AG08396 (cell line): Measurements from ENCODE around the gene ADARB2.

Experiments
- DNase-seq: peaks from one replicate; pipeline ENCODE4 v3.0.0; 2012; ENCODE audit warnings: low spot score, mixed read lengths

ADARB2 gene

GRCh38 chr10:1525354-1526162, 211.8 kb downstream of the ADARB2 start:
- DNase-seq: no peak

DNA sequence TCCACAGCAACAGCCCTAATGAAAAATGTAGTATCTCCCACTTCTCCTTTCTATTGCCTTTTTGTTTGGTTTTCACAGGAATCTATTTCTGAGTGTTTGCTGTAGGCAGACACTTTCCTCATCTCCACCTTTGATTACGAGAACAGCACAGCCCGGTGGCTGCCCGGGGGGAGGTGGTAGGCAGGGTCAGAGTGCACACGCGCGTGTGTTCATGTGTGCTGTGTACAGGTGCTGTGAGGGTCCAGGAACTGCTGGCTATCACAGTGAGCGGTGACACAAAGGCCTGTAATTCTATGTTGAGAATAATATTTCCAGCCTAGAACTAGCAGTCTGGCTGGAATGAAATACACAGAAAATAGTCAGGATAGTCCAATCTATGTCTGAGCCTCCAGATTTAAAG, 212.8 kb downstream of the ADARB2 start:
- no peak for DNase-seq

DNA sequence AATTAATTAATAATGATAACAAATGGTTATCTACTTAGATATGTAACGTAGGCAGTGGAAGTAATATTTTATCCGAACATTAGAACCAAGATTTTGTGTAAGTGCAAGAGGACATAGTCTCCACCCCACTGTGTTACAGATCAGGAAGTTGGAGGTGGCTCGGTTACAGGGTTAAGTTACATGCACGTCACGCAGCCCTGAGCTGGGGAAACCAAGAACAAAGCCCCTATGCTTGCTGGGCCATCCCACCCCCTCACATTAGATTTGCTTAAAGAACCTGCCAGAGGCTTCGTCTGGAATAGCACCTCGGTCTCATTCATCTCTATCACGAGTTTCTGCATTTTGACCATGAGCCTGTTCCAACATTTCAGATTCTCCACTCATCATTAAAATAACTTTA, 214.1 kb downstream of the ADARB2 start:
- DNase-seq: no peak

DNA sequence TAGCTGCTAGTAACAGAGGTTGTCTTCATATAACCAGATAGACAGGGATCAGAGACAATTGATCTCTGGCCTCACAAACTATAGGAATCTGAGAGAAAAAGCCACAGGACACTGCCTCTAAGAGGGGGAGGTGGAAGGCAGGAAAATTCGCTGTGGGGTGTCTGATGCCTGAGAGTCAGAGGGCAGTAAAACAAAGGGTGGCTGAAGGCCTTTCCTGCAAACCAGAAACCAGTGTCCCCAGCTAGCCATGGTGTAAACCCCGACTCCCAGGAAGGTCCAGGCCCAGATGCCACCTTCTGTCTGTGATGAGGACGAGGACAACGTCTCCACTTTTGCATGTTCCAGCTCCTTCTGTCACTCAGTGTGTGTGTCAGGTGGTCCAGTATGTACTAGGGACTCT, 215.1 kb downstream of the ADARB2 start:
- DNase-seq: no peak

GRCh38 chr10:1521741-1522140, 215.6 kb downstream of the ADARB2 start:
- no peak for DNase-seq

- DNase-seq: no peak
These were observed 216.3 kb downstream of the ADARB2 start for GRCh38 chr10:1520909-1521565.

DNA sequence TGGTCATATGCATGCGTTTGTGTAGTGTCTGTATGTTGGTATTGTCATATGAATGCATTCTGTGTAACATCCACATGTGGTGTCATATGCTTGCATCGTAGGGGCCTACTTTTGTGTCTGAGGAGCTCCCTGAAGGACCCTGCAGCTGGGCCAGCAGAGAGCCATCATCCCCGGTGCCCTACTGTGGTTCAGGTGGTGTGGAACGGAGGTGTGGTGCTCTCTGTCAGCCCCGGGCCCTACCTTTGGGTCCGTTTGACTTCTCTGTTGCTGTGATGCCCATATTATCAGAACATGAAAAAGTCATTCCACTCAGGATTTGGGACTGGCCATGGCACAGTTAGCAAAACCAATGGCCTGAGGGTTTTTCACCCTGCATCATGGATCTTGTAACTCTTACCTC, 217.9 kb downstream of the ADARB2 start:
- no peak for DNase-seq

GRCh38 chr10:1517684-1518083, 219.6 kb downstream of the ADARB2 start:
- DNase-seq: no peak

GRCh38 chr10:1516492-1517165, 220.7 kb downstream of the ADARB2 start:
- DNase-seq: no peak

DNA sequence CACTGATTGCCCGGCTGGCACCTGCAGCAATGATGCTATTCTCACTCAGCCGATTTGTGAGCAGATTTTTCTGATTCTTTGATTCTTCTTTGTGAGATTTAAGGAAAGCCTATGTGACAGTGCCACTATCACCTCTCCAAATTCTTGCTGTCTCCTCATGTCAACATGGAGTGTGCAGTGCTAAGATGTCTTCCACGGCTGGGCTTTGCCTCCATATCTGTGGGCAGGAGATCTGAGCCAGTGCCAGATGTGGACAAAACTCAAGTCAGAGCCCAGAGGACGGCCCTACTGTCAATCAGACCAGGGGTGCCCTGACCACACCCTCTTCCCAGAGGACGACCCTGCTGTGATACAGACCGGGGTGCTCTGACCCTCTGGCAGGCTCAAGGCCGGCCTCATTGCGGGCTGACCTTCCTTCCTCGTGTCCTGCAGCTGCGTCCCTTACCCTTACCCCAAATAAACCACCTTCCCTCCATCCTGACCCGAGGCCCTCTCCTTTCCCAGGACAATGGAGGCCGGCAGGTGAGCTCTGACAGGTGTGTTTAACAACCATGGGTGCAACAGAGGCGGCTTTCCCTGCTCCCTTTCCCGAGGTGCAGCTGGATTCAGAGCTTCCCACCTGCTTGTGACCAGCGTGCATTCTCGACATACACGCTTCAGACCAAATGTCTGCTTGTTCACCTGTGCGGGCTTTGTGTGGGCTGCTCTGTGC, 221.4 kb downstream of the ADARB2 start:
- no peak for DNase-seq

DNA sequence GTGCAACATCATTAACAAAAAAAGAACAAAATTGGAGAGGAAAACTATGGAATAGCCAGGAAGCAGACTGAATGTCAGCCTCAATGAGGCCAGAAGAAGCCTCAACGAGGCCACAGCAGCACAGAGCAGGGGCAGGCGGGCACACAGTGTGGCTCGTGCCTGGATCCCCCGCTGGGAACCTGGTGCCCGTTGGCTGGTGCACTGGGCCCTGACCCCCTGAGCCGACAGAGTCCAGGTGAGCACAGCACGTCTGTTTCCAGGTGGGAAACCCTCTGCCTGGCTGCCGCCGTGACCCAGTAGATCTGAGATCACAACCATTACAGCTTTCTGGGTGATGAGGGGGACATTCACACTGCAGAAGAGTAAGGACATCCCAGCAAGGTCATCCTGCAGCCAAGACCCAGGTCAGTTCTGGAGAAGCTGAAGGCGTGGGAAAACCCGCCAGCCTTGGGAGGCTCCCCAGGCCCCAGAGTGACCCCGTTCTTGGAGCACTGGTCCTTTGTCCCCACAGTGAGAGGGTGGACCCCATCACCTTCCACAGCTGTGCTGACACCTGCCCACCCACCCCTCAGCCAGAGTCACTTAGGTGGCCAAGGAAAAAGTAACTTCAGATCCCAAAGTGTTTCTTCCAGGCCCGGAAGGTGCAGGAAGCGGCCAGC, 222.1 kb downstream of the ADARB2 start:
- DNase-seq: no peak

GRCh38 chr10:1514681-1515080, 222.6 kb downstream of the ADARB2 start:
- DNase-seq: no peak

- no peak for DNase-seq
These were observed 224.1 kb downstream of the ADARB2 start for GRCh38 chr10:1513221-1513620.

DNA sequence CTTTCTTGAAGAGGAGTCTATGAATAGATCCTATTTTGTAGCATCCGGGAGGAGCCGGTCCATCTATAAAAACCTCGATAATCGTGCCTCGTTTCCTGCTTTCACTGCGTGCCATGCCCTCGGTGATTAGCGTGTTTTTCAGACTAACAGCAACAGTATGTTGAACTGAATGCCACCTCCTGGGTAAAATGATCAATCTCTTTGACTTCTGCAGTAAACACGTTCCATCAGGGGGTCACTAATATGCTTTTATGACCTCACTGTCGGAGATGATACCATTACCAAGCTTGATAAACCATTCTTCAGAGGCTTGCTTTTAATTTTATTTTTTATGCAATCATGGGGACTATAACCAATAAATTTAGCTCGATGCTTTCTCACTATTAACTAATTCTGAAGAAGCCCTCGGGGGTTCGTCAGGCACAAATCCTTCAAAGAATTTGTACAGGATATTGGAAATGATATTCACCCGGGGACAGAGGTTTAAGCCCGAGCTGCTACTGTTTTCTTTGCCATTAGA, 228.3 kb downstream of the ADARB2 start:
- no peak for DNase-seq

DNA sequence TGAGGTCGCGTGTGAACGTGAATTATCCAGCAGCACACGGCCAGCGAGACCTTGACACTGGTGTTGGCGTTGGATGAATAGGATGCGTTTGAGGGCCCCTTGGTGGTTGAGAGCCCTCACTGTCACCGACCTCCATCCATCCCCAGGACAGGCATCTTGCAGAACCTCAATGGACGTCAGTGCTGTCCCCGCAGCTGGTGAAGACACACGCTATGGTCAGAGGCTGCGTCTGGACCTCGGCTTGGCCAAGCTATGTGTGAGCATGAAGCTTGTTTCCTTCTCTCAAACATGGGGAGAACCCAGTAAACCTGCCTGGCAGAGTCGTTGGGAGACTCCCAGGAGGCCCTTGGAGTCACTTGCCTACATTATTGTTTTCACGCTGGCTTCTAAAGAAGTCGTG, 229.2 kb downstream of the ADARB2 start:
- no peak for DNase-seq

GRCh38 chr10:1507436-1507835, 229.9 kb downstream of the ADARB2 start:
- DNase-seq: no peak

- no peak for DNase-seq
These were observed 232.4 kb downstream of the ADARB2 start for GRCh38 chr10:1504940-1505339.

DNA sequence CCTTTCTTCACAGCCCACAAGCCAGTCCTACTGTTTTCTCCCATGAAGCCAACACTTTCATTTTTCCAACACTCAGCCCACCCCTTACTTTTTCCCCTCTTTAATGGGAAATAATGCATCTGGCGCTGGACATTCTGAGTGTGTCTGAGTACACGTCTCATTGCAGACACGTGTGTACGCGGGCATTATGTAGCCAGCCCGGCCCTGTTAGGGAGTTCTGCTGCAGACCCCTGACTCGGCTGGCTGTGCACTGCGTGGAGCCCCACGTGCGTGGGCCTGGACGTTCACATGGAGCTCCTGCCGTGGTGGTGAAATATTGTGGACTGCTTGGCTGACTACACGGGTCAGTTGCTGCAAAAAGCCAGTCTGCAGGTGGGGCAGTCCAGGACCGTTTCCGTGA, 233.0 kb downstream of the ADARB2 start:
- DNase-seq: no peak

DNA sequence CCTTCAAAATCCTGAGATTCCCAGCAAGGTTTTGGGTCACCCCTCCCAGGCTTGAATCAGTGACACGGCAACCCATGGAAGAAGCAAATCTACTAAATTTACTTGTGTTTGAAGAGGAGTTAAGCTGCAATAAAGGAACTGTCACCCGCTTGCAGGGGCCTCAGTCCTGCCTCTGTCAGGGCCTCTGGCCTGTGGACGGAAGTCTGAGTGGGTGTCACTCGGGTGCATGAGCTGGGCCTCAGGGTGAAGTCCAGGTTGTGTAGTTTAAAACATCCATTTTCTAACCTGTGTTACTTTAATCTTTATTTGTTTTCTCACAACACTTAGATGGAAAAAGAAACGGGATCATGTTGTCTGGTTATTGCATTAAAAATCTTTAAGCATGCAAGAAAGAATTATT, 234.9 kb downstream of the ADARB2 start:
- no peak for DNase-seq

GRCh38 chr10:1499359-1499957, 237.9 kb downstream of the ADARB2 start:
- no peak for DNase-seq

- DNase-seq: no peak
These were observed 238.5 kb downstream of the ADARB2 start for GRCh38 chr10:1498746-1499358.
